GM18907 (cell line): ENCODE data around the gene MAP3K1.
"Not testable (repeated sequence)": the region's sequence is repeated elsewhere in the genome, so short reads cannot be mapped to it uniquely, and the experiment has no call there.

Experiments
- ATAC-seq: cut with Tn5 transposase; IDR thresholded peaks from one replicate; pipeline ENCODE4 v1.9.1; 2021; ENCODE audit warnings: mild to moderate bottlenecking, moderate library complexity; ENCODE audit not compliant: unreplicated experiment

Gene MAP3K1

DNA sequence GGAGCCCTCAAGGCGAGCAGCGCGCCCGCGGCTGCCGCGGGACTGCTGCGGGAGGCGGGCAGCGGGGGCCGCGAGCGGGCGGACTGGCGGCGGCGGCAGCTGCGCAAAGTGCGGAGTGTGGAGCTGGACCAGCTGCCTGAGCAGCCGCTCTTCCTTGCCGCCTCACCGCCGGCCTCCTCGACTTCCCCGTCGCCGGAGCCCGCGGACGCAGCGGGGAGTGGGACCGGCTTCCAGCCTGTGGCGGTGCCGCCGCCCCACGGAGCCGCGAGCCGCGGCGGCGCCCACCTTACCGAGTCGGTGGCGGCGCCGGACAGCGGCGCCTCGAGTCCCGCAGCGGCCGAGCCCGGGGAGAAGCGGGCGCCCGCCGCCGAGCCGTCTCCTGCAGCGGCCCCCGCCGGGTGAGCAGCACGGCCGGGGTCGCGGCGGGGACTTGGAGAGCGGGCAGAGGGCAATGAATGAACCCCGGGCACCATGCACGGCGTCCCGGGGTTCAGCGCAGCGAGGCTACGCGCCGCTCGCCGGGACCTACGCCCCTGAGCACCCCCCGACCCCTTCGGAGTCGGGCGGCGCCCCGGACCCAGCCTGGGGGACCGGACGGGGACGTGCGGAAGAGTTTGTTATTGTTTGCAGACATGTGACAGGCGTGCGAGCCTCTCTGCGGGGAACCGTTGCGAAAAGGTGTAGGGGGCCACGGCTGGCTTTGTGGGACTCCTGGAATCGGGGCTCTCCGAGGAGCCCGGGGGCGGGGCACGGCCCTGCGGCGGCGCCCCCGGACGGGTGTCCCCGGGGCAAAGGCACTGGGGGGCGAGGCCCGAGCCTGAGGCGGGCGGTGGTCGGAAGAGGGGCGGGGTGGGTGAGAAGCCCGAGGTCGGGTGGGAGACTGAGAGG is 553 bp downstream of the MAP3K1 start:
- peak; percentile 39 for ATAC-seq

DNA sequence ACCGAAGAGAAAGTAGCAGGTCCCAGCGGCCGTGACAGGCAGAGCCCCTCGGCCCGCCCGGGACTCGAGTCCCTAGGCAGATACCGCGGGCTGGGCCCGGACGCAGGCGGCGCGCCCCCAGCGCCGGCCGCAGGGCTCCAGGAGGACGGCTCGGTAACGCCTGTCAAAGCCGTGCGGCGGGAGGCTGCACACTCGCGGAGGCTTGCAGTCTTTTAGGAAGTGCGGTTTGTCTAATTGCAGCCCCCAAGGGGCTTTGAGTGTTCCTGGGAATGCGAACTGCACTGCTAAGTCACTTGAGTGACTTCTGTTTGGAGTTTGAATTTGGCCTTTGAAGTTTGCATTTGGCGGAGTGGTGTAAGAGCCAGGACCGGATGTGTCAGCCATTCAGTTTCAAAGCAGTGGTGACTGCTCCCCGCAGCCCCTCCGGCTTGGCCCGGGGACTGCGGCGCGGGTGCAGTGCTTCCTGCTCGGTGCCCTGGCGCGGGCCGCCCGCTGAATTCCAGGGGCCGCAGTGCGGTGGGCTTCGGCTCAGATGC is 1.3 kb downstream of the MAP3K1 start:
- peak; percentile 50 for ATAC-seq

DNA sequence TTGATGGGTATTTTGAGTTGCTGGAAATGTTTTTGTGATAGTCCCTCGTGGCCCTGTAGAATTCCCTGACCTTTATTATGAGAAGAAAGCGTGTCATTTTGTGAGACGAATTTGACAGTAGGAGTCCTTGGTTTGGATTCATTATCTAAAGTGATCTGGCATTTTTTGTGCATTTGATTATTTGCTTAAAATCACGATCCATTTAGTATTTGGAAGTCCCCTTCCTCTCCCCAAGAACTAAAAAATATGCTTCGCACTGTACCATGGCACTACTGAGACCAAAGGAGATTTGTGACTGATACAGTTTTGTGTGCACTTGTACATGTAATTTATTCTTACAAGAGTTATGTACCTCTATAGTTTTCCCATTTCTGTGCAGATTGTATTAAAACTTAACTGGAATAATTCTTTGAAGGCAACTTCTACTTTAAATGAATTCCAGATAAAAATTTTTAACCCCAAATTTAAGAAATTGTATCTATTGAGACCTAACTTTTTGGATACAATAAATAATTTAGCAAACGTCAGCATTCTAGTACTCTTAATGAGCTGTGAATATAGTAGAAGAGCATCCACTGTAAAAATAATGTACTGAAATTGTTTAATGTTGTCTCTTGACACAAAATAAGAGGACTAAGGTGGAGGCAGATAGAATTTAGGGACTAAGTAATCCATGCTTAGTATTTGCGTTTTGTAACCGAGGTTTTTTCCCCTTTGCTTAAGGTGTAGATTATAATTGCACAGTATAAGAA is 2.1 kb downstream of the MAP3K1 start:
- ATAC-seq: no peak

DNA sequence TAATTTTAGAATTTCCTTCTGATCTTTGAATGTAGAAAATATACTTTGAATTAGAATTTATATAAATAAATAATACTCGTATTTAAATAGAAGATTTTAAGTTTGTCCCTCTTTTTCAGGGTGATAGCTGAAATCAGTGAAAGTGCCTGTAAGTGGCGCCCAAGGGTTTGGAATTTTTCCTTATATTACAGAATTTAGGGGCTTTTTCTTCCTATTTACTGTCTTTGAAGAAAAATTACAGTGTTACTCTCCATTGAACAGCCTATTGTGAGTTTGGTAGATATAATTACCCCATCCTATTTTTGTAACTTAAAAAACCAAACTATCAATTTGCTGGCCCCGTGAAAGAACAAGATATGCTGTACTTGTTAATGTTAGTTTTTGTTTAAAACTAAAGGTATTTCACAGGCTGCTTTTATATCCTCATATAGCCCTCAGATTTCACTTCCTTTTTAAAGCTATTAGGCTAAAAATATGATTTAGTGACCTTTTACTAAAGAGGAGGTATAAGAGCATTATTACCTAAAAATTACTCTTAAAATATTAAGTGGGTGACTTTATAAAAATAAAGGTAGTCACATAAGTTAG is 3.2 kb downstream of the MAP3K1 start:
- no peak for ATAC-seq

DNA sequence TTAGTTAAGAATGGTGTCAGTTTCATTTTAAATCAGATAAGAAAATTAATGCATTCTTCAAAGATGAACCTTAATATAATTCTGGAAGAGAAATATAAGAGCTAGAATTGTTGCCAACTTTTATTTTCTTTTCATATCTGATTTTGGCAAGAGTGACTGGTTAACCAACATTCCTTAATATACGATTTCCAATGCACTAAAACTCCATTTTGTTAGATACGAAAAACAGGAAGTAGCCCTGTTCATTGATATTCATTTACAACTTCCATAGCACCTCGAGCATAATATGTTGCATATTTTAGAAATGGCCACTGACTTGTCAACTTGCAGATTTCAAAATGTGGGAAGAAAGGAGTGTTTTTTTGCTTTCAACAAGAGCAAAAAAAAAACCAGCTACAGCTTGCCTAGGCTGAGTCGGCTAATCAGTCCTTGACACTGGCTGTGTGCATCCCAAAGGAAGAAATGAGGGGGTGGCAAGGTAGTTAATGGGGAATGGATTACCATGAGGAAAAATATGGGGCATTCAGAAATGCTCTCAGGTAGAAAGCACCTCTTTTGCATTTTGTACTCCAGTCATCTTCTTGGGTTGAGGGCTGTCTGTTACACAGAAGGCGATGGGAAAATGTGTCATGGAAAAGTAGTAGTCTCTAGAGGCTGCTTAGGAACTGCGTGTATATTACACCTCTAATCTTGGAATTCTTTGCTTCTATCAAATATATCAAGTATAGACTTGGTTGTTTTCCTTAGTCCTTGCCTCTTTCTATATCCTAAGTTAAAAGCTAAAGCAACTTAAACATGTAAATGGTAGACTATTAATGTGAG is 3.9 kb downstream of the MAP3K1 start:
- no peak for ATAC-seq

DNA sequence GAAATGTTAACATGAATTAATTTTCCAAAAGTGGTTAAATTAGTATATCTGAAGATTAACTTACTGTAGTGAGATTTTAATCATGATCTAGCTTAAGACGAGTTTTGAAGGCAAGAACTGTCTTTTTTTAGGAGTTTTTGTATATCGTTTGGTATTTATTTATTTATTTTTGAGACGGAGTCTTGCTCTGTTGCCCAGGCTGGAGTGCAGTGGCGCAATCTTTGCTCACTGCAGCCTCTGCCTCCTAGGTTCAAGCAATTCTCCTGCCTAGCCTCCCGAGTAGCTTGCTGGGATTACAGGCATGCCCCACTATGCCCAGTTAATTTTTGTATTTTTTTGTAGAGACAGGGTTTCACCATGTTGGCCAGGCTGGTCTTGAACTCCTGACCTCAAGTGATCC is 6.5 kb downstream of the MAP3K1 start:
- ATAC-seq: not testable (repeated sequence)

DNA sequence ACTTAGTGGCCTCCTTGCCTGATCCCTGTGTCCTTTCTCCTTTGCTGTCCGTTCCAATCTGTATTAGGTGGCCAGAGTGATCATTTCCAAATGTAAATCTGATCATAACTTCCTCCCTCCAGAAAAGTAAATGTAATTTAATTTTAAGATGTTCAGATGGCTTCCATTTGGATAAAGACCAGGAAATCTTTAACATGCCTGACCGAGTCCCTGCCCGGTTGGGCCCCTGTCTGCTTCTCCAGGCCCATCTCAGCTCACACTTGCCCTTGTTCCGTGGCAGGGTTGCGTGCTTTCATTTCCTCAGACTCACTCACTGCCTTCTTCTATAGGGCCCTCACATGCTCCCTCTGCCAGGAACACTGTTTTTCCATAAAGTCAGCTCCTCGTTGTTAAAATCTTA is 7.6 kb downstream of the MAP3K1 start:
- no peak for ATAC-seq

DNA sequence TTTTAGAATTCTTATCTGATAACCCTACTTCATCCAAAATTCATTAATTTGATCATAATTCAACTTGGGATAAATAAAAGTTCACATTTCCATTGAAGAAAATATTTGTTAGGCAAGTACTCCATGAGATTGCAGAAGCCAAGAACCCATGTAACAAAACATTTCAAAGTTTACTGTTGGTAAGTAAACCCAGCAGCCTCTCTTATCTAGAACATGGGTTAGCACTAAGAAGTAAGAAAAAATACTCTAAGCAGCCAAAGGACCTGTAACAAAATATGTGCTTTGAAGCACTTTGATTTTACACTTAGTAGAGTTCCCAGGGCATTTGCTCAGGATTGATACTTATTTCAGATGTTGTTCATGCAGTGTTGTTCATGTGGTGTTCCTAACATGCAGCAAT is 8.7 kb downstream of the MAP3K1 start:
- no peak for ATAC-seq

DNA sequence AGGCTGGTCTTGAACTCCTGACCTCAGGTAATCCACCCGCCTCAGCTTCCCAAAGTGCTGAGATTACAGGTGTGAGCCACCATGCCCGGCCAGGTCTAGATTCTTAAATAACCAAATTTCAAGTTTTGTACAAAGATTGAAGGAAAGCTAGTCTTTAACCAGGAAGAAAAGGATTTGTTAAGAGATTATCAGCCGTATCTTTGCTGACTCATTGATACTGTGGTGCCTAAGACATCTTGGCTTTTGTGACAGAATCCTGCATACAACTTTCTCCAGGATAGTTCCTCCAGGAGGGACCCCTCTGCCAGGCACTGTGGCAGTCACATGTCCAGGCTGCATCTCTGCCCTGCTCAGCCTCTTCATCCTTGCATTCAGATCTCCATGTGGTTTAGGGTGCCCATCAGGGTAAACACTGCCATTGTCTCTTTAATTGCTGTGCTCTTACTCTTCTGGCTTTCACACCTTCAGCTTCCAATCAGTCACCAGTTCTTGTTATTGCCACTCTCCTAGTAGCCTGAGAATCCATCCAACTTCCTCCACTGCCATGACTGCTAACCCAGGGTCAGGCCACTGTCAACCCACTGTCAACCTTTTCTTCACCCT is 10.0 kb downstream of the MAP3K1 start:
- ATAC-seq: no peak

DNA sequence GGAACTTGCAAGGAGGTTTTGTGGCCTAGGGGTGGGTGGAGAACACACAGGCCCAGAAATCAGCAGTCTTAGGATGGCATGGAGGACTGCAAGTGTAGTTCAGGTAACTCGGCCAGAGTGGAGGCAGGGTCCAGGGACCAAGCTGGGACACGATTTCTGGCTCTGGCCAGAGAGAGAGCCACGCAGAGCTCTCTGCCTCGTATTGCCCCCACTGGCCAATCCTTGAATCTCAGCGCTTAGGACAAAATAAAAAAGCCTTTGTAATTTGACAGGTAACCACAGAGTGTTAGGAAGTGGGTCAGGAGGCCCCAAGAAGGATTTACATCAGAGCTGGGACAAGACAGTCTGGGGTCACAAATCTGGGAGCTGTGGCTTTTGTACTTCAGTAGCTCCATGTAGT is 11.7 kb downstream of the MAP3K1 start:
- ATAC-seq: no peak

DNA sequence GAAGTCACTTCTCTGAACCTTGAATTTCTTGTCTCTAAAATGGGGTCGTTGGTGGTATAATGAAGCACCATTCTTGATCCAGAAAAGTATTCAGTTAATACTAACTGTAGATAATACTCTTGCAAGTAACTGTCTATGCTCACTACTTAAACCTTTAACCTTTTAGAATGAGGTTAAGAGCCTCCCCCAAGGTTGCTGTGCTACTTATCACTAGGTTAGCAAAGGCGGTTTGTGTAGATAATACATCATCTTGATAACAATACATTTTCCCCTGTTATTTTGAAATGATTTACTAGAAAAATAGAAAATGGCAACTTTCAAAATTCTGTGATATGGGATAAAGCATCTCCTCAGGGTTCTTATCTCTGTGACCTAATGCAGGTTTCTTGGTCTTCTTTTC is 12.6 kb downstream of the MAP3K1 start:
- no peak for ATAC-seq

DNA sequence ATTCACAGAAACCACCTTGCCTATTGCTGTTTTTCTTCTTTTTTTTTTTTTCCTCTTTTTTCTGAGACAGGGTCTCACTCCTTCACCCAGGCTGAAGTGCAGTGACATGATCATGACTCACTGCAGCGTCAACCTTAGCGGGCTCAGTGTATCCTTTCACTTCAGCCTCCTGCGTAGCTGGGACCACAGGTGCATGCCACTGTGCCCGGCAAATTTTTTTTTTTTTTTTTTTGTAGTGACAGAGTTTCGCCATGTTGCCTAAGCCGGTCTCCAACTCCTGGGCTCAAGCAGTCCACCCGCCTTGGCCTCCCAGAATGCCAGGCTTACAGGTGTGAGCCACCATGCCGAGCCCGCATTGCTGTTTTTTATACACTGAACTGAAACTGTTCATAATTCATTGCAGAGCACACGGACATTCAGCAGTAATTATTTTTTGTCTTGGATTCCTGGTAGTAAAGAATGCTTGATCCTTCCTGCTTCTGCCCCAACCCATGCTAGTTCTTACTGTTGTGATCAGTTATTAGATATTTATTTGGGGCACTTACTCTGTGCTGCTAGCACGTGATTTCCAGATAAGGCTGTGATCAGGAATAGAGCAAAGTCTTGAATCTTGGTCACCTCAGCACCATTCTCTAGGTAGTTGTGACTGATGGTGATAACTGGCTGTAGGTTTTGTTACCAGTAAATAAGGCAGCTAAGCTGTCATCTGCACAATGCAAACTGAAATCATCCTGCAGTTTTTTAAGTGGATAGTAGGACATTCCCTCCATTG is 14.0 kb downstream of the MAP3K1 start:
- ATAC-seq: peak; percentile 70

DNA sequence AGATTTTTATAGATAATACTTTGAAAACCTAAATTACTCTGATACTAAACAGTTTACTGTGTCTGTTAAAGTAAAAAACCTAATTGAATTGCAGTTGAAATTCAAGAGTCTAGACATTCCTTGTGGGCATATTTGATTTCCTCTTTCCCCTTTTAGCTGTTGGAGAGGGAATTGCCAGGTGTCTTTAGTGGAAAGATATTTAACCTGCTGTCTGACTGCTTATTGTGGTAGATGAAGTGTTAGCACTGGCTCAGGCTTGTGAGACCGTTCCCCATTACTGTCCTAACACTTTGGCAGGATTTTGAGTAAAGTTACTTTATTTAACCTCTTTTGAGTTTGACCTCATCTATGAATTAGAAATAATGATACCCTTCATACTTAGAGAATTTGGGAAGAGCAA is 16.4 kb downstream of the MAP3K1 start:
- ATAC-seq: no peak

DNA sequence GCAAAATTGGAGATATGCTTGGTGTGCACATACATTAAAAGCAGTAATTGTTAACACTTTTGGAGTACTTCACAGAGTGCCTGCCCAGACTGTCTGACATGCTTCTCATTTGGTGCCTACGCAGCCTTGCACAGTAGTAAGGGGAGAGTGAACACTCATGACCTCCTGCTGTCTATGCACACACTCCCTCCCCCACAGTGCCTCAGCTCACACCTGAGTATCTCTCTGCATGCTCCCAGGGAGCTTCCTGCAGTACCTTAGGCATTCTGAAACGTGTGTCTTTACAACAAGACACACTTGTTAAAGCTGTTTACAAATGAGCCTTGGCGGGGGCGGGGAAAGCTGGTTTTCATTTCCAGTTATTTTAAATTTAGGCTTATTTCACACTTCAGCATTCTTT is 18.0 kb downstream of the MAP3K1 start:
- no peak for ATAC-seq

DNA sequence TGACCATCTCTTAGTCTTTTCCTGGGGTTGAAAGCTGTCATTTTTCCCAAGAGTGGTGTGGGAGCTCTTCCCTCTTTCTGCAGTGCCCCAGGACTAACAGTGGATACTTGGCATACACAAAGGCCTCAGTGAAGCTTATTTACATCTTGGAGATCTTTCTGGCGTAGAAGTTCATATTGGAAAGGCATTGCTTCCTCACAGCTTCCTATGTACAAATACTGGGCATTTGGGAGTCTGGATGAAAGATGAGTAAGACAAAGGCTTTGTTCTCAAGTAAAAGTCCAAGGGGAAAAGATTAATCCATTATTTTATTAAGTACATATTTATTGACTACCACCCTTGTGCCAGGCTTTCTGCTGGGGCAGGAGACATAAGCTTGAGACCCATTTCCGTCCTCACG is 22.0 kb downstream of the MAP3K1 start:
- no peak for ATAC-seq

DNA sequence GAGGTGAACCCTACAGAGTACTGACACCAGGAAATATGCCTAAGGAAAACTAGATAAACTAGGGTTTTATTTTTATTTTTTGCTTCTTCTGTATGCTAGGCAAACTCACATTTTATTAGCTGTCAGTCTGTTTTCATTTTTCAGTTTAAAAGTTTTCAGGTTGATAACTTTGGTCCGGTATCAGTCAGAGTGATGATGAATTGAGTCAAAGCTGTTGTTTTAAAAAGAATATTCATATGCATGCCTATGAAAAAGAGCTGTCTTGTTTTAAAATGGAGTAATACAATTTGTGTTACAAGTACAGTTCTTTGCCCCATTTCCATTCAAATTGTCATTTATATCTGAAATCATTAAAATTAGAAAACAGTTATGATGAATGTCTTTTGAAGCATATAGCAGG is 22.6 kb downstream of the MAP3K1 start:
- no peak for ATAC-seq

DNA sequence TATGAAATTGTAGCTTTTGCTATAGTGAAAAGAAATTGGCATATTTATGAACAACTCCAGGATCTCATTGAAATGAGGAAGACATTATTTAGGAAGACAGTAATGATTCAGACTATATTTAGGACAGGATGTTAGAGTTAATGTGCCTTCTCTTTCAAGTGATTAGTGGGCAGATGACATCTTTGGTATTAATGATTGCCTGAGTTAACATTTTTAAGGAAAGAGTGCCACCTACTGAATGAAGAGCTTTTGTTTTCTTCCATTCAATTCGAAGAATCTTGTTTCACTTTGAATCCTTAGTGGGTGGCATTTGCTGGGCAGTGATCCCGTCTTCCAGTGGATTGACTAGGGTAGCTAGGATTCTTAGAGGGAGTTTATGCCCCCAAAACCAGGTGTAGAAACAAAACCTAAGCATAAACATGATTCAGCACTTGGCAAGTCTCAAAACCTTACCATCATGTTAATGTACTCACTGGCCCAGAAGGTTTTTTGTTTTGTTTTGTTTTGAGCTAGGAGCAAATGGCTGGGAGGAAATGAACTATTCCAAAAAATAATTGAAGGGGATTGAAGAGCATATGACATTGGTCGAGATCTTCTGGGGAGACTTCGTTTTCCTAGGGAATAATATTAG is 23.2 kb downstream of the MAP3K1 start:
- ATAC-seq: peak; percentile 72

DNA sequence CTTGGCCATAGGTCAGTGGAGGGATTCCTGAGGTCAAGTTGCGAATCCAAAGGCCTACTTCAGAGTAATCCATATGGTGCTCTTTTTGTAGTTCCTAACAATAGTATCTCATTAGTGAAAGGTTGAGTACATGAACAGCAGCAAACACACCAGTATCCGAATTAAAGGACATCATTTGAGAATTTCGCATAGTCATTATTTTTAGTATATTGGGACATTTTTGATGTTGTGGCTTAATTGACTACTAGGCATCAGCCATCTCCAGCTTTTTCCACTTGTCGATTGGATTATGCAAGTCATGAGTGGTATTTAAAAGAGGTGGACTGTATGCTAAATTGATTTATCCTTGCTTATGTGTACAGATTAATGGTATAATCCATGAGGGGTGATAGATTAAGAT is 23.7 kb downstream of the MAP3K1 start:
- no peak for ATAC-seq

DNA sequence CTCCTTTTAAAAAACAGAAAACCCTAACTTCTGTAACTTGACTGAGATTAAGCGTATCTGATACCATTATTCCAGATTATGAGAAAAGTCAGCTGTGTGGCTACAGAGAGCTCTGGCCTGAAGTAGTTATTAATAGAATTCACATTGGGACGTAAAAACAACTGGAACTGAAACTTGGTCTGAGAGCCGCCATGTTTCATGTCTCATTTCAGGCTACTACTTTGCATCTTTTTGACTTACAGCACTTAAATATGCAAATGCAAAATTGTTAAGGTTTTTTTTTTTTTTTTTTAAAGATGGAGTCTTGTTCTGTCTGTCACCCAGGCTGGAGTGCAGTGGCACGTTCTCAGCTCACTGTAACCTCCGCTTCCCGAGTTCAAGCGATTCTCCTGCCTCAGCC is 25.2 kb downstream of the MAP3K1 start:
- ATAC-seq: no peak
